HG03469 (cell line): ENCODE results near the gene HPCAL1.

Source experiments
- ATAC-seq: cut with Tn5 transposase; IDR thresholded peaks from one replicate; pipeline ENCODE4 v1.9.1; 2021; ENCODE audit warnings: mild to moderate bottlenecking, moderate library complexity, moderate number of reproducible peaks; ENCODE audit not compliant: unreplicated experiment

Gene HPCAL1

GRCh38 chr2:10269291-10269690, 33.4 kb upstream of the HPCAL1 start:
- ATAC-seq = no peak

GRCh38 chr2:10269711-10270610, 32.7 kb upstream of the HPCAL1 start:
- ATAC-seq = no peak

DNA sequence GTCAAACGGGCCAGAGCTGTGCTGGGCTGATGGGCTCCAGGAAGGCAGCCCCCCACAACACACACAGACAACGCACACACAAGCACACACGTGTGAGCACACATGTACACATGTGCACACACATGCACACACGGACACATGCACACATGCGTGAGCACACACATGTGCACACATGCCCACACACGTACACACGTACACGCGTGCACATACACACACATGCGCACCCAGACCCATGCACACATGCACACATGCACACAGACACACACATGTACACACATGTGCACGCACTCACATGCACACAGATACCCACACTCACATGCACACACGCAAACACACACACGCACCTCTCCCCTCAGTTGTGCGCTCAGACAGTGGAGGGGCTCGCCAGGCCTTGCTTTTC, 31.2 kb upstream of the HPCAL1 start:
- no peak for ATAC-seq

GRCh38 chr2:10271946-10272345, 30.8 kb upstream of the HPCAL1 start:
- ATAC-seq = no peak

DNA sequence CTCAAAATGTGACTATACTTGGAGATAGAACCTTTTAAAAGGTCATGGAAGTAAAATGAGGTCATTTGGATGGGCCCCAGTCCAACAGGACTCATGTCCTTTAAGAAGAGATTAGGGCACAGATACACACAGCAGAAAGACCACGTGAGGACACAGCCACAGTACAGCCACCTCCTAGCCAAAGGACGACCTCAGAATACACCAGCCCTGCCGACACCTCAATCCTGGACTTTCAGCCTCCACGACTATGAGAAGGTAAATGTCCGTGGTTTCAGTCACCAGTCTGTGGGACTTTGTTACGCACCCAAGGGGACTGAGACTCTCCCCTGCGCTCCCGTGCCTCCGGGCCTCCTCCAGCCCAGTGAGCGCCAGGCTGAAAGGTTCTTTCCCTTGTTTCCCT, 30.2 kb upstream of the HPCAL1 start:
- no peak for ATAC-seq

GRCh38 chr2:10273215-10274175, 29.2 kb upstream of the HPCAL1 start:
- ATAC-seq = no peak

DNA sequence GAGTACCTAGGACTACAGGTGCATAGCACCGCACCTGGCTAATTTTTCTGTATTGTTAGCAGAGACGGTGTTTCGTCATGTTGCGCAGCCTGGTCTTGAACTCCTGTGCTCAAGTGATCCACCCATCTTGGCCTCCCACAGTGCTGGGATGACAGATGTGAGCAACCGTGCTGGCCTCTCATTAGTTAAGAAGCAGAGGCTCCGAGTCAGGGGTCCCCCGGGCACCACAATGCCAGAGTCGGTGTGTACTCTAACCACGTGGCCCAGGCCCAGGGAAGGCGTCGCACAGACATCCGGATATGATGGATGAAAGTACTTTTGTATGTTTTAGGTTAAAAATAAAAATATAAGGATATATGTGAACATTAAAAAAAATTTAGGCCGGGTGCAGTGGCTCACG, 28.3 kb upstream of the HPCAL1 start:
- no peak for ATAC-seq

DNA sequence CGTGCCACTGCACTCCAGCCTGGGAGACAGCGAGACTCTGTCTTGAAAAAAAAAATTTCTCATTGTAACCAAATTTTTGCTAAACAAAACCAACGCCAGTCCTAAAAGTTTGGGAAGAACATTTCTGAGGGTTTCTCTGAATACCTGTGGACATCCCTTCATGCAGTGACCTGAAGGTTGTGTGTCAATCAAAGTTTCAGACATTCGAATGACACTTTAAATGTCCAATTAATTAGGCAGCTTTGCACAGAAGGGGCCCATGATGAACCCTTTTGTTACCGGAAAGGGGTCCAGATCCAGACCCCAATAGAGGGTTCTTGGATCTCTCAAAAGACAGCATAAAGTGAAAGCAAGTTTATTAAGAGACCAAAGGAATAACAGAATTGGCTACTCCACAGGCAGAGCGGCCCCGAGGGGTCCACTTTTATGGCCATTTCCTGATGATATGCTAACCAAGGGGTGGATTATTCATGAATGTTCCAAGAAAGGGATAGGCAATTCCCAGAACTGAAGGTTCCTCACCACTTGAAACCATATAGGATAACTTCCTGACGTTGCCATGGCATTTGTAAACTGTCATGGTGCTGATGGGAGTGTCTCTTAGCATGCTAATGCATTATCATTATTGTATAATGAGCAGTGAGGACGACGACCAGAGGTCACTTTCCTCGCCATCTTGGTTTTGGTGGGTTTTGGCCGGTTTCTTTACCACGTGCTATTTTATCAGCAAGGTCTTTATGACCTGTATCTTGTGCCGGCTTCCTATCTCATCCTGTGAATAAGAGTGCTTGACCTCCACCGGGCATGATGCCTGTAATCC, 27.5 kb upstream of the HPCAL1 start:
- ATAC-seq = no peak

- no peak for ATAC-seq
These were observed 26.0 kb upstream of the HPCAL1 start for GRCh38 chr2:10276481-10277292.

- no peak for ATAC-seq
These were observed 25.2 kb upstream of the HPCAL1 start for GRCh38 chr2:10277293-10278028.

DNA sequence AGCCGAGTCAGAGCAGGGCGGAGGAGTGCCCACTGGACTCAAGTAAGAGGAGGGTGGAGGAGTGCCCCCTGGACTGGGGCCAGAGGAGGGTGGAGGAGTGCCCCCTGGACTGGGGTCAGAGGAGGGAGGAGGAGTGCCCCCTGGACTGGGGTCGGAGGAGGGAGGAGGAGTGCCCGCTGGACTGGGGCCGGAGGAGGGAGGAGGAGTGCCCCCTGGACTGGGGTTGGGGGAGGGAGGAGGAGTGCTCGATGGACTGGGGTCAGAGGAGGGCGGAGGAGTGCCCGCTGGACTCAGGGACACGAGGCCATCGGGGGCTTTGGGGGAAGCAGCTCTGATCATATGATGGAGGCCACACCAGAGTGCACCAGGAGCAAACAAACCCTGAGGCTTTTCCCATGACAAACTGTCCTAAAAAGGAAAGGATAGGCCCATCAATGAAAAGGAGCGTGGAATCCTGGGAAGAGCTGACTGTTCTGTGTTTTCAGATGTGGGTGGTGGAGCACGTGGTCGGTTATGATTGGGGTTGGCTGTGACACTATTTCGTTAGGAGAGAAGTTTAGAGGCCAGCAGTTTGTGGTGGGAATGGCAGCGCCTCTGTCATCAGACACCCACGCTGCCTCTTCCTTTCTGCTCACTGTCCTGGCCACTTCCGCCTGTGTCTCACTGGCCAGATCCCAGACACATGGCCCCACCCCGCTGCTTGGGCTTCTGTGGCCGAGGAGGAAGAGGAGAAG, 24.5 kb upstream of the HPCAL1 start:
- ATAC-seq = no peak

- ATAC-seq = no peak
These were observed 23.8 kb upstream of the HPCAL1 start for GRCh38 chr2:10278763-10279471.

DNA sequence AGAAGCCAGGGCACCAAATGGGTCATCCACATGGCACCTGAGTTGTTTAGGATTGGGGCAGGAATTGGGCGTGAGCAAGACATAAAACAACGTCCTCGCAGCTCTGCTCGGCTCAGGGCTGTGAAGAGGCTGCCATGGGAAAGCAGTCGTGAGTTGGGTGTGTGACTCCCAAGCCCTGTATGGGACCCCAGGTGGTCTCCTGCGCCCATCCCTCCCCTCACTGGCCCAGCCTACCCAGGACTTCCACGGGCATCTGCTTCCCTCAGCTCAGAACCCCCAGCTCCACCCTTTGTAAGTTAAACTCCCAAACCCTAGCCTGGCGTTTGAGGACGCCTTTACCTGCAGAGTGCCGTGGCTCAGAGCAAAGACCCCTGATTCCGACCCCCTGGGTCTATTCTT, 23.2 kb upstream of the HPCAL1 start:
- no peak for ATAC-seq

DNA sequence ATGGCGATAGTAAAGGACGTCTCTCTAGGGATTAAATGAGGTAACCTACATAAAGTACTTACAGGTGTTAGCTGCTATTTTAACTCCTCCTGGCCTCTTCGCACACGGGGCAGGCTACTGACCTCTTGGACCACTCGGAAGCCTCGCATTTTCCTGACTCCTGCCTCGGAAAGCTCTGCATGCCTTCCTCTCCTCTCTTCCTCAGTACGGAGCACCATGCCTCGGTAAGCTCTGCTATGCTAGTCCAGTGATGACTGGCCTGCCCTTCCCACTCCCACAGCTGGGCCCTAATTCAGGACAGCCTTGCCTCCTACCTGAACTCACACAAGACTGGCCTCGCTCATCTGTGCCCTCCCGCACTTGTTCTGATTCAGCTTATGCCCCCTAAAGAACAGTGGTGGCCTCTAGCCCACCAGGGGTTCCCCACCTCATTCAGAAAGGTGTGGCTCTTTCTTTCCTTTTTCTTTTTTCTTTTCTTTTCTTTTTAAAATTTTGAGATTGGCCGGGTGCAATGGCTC, 22.7 kb upstream of the HPCAL1 start:
- no peak for ATAC-seq

- ATAC-seq = no peak
These were observed 20.8 kb upstream of the HPCAL1 start for GRCh38 chr2:10281891-10282290.

DNA sequence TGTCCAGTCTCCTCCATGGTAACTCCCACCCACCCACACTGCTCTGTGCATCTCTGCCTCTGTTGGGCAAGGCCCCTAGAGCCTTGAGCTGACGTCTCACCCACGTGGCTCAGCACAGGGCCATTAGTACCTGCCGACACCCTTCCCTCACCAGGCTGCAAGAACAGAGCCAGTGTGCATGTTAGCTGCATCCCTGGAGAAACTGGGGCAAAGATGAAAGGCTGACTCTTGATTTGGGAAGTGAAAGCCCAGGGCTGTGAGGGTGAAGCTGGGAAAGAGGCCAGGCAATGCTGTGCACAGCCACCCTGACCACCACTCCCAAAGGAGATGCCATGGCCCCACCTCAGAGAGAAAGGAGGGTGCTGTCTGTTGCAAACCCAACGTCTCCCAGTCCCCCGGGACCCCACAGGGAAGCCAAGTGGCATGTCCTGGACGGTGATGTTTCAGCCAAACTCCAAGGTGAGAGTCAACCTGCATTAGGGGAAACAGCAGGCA, 20.0 kb upstream of the HPCAL1 start:
- ATAC-seq = no peak
